CD4-positive, alpha-beta T cell treated with Interleukin-6 at 100 ng/mL for 8 hours (primary cell): ENCODE results near the gene VARS1.

ENCODE experiments used
- DNase-seq: peaks from one replicate; pipeline ENCODE4 v3.0.0-alpha.2; 2020; ENCODE audit warnings: mixed read lengths, low spot score

Gene VARS1

DNA sequence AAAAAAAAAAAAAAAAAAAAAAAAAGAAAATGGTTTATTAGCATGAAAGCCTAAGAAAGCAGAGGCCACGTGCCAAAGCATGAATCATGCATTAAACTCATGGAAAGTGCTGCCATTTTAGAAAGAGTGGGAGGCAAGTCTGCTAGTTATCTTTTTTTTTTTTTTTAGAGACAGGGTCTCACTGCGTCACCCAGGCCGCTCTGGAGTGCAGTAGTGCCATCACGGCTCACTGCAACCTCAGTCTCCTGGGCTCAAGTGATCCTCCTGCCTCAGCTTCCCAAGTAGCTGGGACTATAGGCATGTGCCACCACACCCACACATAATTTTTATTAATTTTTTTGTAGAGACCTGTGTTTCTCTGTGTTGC lies 23.6 kb downstream of the VARS1 start:
- DNase-seq = no peak

DNA sequence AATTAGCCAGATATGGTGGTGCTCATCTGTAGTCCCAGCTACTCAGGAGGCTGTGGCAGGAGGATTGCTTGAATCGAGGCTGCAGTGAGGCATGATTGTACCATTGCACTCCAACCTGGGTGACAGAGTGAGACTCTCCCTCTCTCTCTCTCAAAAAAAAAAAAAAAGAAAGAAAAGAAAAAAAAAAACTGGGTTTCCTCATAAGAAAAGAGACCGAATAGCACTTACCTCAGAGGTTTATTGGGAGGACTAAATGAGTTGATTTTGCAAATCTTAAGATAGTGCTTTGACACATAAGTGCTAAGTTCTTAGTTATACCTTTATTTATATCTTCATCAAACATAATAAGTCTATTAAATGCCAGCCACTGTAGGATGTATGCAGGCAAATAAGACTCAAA lies 24.7 kb downstream of the VARS1 start:
- DNase-seq = no peak

DNA sequence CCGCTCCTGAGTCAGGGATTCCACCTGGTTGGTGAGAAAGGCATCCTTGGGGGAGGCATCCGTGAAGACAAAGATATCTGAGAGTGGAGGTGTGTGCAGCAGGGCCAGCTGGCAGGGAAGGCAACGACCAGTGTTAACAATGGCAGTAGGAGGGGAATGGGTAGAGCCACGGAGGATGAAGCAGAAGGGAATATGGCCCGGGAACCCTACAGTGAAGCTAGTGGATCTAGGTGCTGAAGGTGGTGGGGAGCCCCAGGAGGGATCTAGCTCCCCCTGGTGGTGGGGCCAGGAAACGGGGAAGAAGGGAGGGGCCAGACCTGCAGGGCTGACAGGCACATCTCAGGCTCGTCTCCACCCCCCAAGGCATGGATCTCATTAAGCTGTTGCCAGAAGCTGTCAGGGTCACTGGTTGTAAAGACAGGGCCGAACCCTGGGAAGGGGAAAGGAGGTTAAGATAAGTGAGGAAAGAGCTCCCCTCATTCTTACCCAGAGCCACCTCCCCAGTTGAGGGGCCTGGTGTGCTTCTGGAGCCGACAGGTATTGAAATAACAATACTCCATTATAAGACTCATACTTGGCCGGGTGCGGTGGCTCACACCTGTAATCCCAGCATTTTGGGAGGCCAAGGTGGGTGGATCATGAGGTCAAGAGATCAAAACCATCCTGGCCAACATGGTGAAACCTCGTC lies 25.7 kb downstream of the VARS1 start:
- peak; percentile 75 for DNase-seq

DNA sequence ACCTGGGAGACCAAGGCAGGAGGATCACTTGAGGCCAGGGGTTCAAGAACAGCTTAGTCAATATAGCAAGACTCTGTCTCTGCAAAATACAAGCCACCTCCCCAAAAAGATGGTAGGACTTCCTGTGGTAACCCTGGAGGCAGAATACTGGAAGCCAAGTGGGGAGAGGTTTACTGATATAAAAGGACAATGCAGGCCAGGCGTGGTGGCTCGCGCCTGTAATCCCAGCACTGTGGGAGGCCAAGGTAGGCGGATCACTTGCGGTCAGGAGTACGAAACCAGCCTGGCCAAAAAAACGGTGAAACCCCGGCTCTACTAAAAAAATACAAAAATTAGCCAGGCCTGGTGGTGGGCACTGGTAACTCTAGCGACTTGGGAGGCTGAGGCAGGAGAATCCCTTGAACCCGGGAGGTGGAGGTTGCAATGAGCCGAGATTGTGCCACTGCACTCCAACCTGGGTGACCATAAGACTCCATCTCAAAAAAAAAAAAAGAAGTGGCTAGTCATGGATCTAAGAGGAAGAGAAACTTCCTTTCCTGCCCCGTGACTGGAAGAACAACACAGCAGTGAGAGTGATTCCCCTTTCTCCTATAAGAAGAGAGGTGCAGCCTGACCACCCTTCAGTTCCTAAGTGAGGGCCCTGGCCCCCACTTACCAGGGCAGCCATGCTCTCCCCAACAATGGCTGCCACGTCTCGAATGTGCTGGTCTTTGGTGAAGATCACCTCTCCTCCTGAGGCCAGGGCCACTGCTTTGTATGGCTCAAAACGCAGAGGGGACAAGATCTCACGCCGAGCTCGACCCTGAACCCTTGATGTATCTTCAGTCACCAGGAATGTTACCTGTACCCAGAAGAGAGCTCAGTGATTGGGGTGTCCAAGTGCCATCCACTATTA lies 26.9 kb downstream of the VARS1 start:
- DNase-seq = no peak

GRCh38 chr6:31767096-31767645 lies 28.4 kb downstream of the VARS1 start:
- DNase-seq = no peak

- DNase-seq = no peak
Observed at GRCh38 chr6:31765910-31766794, 29.4 kb downstream of the VARS1 start.

- no peak for DNase-seq
Observed at GRCh38 chr6:31765559-31765909, 30.0 kb downstream of the VARS1 start.

GRCh38 chr6:31764198-31764597 lies 31.4 kb downstream of the VARS1 start:
- DNase-seq = no peak

DNA sequence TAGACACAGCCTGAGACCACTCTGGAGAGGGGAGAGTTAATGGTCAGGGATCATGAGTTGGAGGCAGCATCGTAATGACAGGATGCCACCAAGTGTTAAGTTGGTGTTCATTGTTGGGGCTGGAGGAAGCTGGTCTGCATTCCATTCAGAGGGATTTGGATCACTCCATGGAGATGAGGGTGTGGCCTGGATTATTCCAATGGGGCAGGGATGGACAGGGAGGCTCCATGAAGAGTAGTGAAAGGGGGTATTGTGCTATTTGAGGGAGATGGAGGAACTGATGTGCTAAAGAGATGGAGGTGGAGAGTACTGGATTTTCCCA lies 32.0 kb downstream of the VARS1 start:
- DNase-seq = no peak

DNA sequence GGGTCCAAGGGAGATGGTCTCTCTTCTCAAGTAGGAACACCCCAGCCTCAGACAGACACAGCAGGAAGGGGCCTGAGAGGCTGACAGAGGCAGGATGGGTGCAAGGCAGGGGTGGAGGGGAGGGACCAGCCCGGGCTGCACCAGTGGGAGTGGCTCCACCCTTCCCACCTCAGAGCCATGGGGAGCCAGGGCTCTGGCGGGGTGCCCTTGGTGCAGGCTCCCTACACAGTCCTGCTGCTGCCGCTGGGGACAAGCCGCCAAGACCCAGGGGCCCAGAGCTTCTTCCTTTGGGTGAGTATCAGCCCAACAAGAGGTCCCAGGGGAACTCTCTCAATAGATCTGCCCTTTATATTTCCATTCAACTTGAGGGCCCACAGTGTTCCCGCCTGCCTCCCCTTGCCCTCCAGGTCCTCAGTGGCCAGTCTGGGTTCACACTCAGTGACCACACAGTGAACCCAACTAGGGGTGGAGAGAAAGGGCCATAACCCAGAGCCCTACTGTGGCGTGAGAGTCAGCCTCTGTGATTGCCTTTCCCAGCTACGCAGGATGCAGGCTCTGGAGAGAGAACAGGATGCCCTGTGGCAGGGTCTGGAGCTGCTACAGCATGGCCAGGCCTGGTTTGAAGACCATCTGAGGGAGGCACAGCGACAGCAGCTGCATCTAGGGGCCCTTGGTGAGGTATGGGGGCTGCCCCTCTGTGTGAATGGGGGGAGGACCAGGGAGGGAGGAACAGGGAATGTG lies 32.5 kb downstream of the VARS1 start:
- no peak for DNase-seq

DNA sequence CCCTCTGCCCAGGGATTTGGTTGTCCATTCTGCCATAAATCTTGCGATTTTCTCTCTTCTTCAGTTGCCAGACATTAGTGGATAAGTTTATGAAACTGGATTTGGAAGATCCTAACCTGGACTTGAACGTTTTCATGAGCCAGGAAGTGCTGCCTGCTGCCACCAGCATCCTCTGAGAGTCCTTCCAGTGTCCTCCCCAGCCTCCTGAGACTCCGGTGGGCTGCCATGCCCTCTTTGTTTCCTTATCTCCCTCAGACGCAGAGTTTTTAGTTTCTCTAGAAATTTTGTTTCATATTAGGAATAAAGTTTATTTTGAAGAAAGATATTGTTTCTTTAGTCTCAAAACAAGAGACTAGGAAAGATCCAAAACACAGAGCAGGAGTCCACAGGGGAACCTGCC lies 33.2 kb downstream of the VARS1 start, which contains the start of gene SAPCD1:
Gene SAPCD1 (plus strand): TSS at position 301 of the 400 bp plus-strand sequence. CDS start 399 bp downstream, outside the sequence.
- DNase-seq = no peak

DNA sequence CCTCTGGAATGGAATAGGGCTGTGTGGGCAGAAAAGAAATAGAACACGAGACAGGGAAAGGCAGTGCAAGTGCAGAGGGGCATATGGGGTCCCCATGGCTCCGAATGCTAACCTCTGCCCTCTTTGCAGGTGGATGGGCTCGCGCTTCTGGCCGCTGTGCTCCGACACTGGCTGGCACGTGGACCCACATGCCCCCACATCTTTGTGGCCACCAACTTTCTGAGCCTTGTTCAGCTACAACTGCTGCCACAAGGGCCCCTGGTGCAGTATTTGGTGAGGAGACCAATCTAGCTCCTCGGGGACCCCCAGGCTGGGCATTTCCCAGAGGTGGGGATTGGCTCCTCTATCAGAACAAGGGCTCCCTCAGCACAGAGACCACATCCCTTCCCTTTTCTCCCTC lies 34.2 kb downstream of the VARS1 start:
- DNase-seq = no peak

- no peak for DNase-seq
Observed at GRCh38 chr6:31760790-31761189, 34.8 kb downstream of the VARS1 start.

GRCh38 chr6:31758281-31758680 lies 37.3 kb downstream of the VARS1 start:
- no peak for DNase-seq

GRCh38 chr6:31752739-31753319 lies 42.7 kb downstream of the VARS1 start:
- no peak for DNase-seq

DNA sequence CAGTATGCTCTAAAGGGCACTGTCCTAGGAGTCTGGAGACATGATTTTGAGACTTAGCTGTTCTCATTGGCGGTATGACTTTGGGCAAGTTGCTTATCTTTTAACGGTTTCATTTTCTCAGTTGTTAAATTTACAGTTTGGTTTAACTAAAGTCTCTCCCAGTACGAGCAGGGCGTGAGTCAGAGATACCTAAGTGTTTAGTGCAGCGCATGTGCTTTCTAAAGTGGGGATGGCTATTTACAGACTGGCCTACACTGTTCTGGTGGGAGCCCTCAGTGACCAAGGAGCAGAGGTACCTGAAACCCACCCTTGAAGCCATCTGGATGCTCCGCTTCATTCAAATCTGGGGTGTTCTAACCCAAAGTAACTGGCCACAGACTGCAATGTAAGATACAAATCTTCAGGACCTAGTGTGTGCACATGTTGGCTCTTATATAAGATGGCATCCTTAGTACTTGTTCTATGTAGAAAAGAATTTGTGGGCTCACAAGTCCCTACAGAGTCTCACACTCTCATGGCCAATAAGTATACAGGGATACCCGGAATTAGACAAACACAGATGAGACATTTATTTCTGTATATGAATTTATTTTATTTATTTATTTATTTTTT lies 45.0 kb downstream of the VARS1 start:
- no peak for DNase-seq

- DNase-seq = no peak
Observed at GRCh38 chr6:31749301-31750036, 46.1 kb downstream of the VARS1 start.
